GM18499 (cell line): ENCODE data around the gene TPRKB.
"Not testable (repeated sequence)": the region's sequence is repeated elsewhere in the genome, so short reads cannot be mapped to it uniquely, and the experiment has no call there.

Experiments used
- ATAC-seq: cut with Tn5 transposase; IDR thresholded peaks from one replicate; pipeline ENCODE4 v1.9.1; 2021; ENCODE audit warnings: moderate number of reproducible peaks; ENCODE audit not compliant: insufficient read depth, unreplicated experiment

The TPRKB gene

DNA sequence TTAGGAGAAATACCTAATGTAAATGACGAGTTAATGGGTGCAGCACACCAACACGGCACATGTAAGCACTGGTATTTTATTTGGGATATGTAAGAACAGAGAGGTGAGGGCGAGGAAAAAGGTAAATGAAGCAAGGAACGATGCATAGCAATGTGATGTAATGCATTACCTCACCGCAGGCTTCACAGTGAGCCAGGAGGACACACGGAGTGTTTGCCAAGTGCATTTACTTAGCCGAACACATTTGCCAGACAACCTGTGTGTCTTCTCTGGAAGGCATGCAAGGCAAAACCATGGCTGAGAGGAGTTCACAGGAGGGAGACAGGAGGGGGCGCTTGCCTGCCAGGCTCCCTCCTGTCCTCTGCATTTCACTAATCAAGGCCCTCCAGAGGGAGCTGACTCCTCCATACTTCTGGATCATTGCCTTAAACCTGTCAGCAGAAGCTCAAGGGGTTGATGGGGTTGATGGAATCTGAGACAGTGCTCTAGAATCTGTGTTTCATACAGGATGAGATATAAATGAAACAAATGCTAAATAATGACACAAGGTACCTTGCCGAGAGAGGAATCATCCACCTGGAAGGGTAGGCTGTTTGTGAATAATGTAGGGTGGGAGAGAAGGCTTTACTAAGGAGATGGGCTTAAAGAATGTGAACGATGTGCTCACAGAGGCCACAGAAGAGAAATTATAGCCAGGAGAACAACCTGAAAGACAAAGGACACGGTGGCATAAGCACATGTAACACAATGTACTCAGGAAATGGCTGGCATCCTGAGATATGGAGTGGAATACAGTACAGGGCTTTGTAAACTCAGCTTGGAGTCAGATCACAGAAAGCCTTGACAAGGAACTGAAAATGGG, 9.1 kb upstream of the TPRKB start:
- no peak for ATAC-seq

GRCh38 chr2:73740767-73741166, 3.6 kb upstream of the TPRKB start:
- no peak for ATAC-seq

DNA sequence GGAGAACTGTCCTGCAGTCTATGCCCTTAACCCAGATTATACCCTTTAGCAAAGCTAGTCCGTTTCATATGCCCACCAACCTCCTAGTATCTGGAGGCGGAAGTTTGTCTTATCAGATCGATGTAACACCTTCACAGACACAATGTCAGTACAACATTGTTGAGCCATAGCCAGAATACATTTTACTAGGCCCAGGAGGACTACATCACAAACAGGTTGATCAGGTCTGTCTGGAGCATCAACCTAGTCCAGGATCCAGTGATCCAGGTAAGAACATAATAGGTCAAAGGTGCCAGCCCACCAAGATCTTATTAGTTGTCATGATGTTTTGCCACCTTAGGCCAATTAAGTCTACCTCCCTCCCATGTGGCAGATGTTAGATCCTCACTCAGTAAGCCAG, 2.0 kb upstream of the TPRKB start:
- no peak for ATAC-seq

GRCh38 chr2:73736378-73736777, 767 bp downstream of the TPRKB start:
- no peak for ATAC-seq

DNA sequence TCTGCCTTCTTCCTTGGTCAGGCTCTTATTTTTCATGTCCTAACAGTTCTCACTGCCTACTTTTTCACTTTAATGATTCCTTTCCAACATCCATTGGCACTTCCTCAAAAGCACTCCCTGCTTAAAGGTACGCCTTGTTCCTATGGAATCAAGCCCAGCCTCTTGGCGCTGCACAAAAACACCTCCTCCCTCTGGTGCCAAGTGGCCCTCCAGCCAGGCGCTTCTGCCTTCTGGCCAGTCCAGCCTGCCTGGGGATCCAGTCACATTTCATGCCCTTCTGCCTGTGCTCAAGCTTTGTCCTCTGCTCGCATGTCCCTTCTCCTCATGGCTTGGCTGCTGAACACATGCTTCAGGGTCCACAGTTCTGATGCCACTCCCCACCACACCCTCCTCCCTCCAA, 6.3 kb downstream of the TPRKB start:
- no peak for ATAC-seq

DNA sequence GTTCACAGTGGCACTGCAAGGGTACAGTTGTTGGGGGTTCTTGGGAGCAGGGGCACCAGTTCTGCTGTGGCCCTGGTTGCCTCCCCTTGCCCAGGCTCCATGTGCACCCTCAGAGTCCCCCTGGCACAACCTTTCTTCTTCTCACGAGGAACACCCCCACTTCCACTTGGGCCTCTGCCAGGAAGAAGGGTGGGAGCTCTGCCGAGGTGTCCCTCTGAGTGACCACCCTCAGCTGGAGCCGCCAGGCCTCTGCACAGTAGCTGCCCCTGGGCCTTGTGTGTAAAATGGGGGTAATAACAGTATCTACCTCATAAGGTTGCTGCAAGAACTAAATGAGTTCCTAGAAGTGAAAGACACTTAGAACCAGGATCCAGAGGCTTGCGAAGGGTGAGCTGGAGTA, 8.4 kb downstream of the TPRKB start:
- ATAC-seq, result no peak

DNA sequence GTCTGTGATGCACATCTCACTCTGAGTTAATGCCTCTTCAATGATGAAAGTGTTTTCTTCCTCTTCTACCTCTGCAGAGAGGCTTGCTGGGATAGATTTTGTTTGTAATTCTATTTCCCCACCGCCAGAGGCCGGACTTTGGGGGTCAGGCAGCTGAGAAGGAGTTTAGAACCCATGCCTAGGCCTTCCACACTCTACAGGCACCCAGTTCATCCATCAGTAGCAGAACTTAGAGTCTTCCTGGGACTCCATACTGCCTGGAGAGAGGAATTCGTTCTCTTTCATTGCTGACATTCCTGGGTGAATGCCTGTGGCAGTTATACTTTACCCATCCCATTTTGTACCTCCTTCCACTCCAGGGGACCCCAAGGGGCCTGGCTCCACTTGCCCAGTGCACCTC, 9.1 kb downstream of the TPRKB start:
- no peak for ATAC-seq

- ATAC-seq, result not testable (repeated sequence)
Observed at GRCh38 chr2:73726657-73727056, 10.5 kb downstream of the TPRKB start.

DNA sequence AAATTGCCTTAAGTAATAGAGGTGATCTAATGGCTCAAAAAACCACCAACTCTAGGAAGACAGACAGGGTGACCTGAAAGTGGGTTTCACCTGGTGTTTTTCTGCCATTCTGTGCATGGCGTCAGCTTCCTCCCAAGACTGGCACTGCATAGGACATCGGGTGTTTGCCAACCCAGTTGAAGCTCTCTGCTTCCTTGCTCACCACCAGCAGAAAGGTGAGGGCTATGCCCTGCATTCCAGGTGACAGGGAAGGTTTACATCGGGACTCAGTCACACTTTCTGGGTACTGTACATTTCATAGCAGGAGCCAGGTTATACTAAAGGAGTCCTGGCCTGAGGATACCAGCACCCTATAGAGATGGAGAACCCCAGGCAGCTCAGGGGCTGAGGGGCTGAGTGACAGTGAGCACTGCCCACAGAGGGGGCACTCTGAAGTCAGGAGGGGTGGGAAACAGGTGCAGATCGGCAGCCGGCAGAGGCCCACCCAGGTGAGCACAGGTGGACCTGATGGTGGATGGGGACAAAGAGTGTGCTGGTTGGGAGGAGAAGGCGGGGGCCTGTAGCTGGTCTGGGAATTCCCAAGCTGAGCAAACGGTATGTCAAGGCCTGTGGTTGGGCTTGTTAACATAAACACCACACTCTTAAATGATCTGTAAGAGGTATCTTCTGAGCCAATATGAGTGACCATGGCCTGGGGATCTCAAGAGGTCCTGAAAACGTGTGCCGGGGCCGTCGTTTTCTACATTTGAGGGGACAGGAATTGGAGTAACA, 18.1 kb downstream of the TPRKB start:
- no peak for ATAC-seq

GRCh38 chr2:73718421-73718820, 18.7 kb downstream of the TPRKB start:
- no peak for ATAC-seq

DNA sequence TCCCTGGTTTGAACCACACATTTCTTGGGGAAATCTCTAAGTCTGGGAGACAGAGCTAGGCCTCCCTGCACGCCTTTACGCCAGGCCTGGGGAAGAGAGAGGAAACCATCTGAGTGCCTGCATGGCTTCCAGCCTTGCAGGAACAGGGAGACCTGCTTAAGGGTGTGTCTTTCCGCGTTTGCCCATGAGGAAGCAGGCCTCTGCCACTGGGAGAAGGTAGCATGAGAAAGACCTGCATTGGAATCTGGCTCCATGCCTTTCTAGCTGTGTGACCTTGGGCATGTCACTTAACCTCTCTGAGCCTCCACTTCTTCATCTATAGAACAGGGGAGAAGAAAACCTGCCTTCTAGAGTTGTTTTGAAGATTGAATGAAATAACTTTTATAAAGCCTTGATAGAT, 19.4 kb downstream of the TPRKB start:
- not testable (repeated sequence) for ATAC-seq

DNA sequence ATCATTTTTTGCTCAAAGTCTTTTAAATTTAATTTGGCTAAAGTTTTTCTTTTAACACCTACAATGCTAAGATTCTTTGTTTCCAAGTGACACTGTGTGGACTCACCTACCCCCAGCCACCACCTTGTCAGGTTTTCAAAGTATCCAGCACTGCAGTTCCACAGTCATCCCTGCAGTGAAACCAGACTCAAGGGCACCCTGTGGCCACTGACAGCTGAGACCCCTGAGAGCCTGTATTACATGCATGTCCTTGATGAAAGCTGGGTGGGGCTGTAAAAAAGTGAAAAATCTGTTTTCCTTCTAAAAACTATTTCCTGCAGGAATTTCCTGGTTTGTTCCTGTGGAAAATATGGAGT, 19.9 kb downstream of the TPRKB start:
- no peak for ATAC-seq

DNA sequence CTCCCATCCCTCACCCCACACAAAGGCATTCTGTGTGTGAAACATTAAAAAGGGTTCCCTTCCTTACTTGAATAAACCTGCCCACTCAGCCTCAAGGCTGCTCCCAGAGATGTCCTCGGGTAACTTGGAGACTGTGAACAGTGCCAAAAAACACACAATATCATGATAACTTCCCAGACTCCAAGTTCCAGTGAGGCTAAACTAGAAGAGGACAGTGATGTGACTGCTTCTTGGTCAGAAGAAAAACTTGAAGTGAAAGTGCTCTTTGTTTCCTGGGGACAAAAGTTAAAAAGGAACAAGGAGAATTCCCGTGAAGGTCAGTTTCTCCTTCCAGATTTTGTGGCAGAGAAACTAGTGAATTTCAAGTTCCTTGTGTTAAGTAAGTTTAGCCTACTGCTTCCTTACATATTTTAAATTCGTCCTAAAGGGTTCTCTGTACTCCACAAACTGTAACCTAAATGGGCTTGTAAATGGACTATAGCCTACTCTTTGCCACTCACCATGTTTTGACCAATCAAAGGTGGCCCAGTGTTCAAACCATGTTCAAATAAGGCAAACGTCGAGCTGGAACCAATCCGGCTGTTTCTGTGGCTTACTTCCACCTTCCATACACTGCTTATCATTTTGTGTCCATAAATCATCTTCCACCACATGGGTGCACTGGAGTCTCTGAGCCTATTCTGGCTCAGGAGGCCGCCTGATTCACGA, 20.4 kb downstream of the TPRKB start:
- no peak for ATAC-seq

DNA sequence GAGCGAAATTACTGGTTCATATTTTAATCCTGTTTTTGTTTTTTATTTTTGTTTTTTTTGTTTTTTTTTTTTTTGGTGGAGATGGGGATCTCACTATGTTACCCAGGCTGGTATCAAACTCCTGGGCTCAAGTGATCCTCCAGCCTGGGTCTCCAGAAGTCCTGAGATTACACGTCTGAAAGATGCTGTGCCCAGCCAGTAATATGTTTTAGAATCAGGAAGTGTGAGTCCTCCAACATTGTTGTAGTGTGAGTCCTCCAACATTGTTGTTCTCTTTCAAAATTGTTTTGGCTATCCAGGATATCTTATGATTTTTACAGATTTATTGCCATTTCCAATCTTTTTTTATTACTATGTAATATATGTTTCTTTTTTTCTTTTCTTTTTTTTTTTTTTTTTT, 23.1 kb downstream of the TPRKB start:
- no peak for ATAC-seq

- ATAC-seq, result no peak
Observed at GRCh38 chr2:73708527-73708926, 28.6 kb downstream of the TPRKB start.

GRCh38 chr2:73707636-73708035, 29.5 kb downstream of the TPRKB start:
- no peak for ATAC-seq

- ATAC-seq, result no peak
Observed at GRCh38 chr2:73707058-73707457, 30.1 kb downstream of the TPRKB start.

DNA sequence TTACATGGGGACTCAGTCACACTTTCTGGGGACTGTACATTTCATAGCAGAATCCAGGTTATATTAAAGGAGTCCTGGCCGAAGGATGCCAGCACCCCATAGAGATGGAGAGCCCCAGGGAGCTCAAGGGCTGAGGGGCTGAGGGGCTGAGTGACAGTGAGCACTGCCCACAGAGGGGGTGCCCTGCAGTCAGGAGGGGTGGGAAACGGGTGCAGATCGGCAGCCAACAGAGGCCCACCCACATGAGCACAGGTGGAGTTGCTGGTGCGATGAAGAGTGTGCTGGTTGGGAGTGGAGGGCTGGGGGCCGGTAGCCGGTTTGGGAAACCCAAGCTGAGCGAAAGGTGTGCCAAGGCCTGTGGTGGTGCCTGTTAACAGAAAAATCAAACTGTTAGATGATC, 32.1 kb downstream of the TPRKB start:
- no peak for ATAC-seq

DNA sequence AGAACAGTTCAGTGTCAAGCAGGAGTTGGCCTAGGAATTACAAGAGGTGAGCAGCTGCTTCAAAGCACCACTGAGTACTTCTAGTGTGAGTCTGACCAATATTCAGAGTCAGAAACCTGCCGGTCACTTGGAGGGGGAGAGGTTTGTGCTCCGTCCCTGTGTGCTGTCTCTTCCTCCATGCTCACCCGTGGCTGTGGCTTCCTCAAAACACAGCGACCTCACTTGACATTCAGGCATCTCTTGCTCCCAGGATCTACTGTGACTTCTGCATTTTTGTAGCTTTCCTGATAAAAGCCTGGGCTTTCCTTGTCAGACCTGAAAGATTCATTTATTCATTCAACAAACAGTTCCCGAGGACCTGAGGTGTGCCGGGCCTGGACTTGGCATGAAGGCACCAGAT, 32.9 kb downstream of the TPRKB start:
- ATAC-seq, result no peak

DNA sequence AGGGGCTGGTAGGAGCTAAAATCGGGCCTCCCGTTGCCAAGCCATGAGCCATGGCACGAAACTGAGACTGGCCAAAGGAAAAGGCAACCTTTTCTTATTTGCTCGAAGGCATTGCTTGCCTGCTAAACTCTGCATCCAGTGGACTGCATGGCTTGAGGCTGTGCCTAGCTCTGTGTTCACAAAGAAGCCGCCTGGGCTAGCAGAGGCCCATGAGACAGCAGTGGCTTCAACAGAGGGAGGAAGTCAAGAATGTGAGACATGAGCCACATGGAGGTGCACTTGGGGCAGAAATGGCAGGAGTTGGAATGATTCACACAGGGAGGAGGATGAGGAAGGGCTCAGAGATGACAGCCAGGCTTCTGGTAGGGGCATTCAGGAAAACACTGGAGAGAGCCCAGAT, 33.5 kb downstream of the TPRKB start:
- no peak for ATAC-seq

DNA sequence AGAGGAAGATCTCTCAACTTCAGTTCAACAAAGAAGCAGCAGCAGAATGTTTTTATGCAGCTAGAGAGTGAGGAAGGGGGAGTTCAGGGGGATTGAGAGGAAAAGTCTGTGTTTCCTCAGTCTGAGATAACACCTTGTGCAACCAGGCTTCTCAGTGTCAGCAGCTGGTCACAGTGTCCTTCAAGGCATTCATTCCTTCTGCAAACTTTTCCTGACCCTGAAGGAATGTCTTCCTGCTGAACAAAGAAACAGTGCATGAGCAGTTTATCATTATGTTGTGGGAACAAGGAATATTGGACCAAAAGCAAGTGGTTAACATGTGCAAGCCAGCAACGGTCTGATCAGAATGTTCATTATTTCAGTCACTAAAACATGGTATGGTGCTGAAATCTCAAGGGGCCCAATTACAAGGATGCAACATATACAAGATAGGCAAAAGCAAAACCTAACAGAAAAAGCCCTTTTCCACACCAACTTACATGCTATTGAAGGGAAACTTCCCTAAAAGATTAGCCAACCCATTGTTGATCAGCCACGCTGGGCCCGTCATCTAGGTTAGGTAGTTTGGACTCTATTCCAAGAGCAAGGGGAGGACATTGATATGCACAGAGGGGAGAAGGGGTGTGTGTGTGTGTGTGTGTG, 34.2 kb downstream of the TPRKB start:
- not testable (repeated sequence) for ATAC-seq
